Smooth muscle cell (in vitro differentiated cells): Measurements from ENCODE around the gene POGLUT2. TPM values are rescaled to one million over a fixed set of nuclear protein-coding genes. Genes with fewer than 3 reads are reported as not detected.
A peak's percentile ranks its signal among the peaks of the same experiment; 100 is the strongest.

Source experiments
- DNase-seq: peaks from one replicate; lab custom pipeline; 2025; ENCODE audit not compliant: unreplicated experiment; lab: John Stamatoyannopoulos, UW
- H2AFZ ChIP-seq: fragments of 200-600 bp; sonication (generic); 2 replicates; pipeline ENCODE4 v1.6.0; 2016; ENCODE audit warnings: antibody characterized with exemption, low read depth, mild to moderate bottlenecking
- H3F3A ChIP-seq: fragments of 200-600 bp; sonication (generic); 2 replicates; pipeline ENCODE4 v1.6.0; 2017; ENCODE audit warnings: antibody characterized with exemption, low read depth
- H3K27ac ChIP-seq: fragments of 200-600 bp; sonication (generic); 2 replicates; pipeline ENCODE4 v1.5.1; 2016; ENCODE audit warnings: low read depth, mild to moderate bottlenecking
- H3K27me3 ChIP-seq: fragments of 200-600 bp; sonication (generic); 2 replicates; pipeline ENCODE4 v1.6.1; 2016; ENCODE audit warnings: low read depth, mild to moderate bottlenecking
- H3K36me3 ChIP-seq: fragments of 200-600 bp; sonication (generic); 2 replicates; pipeline ENCODE4 v1.5.1; 2016; ENCODE audit warnings: low read depth
- H3K4me1 ChIP-seq: fragments of 200-600 bp; sonication (generic); 2 replicates; pipeline ENCODE4 v1.5.1; 2016; ENCODE audit warnings: low read depth
- H3K4me2 ChIP-seq: fragments of 200-600 bp; sonication (generic); 2 replicates; pipeline ENCODE4 v1.6.0; 2016; ENCODE audit warnings: mild to moderate bottlenecking
- H3K4me3 ChIP-seq: fragments of 200-600 bp; sonication (generic); 2 replicates; pipeline ENCODE4 v1.5.1; 2016; ENCODE audit warnings: mild to moderate bottlenecking
- H3K79me2 ChIP-seq: fragments of 200-600 bp; sonication (generic); 2 replicates; pipeline ENCODE4 v1.6.0; 2016; ENCODE audit warnings: low read depth, mild to moderate bottlenecking
- H3K9ac ChIP-seq: fragments of 200-600 bp; sonication (generic); 2 replicates; pipeline ENCODE4 v1.6.0; 2016; ENCODE audit warnings: low read depth
- H3K9me3 ChIP-seq: fragments of 200-600 bp; sonication (generic); replicated peaks from 2 replicates; pipeline ENCODE4 v1.5.1; 2016; ENCODE audit warnings: low read depth
- H4K20me1 ChIP-seq: fragments of 200-600 bp; sonication (generic); 2 replicates; pipeline ENCODE4 v1.6.0; 2016; ENCODE audit warnings: low read depth
- WGBS: methylation state at CpG from one replicate; pipeline ENCODE4 v1.1.7; 2016; ENCODE audit warnings: low lambda C conversion rate; 5-methylcytosine and 5-hydroxymethylcytosine counted together
- polyA plus RNA-seq: library from polyadenylated mRNA; unstranded; fragments of >200 nt; fragmentation: Nextera tagmentation; extraction: Ambion mirVana; gene quantifications from 2 replicates; pipeline ENCODE4 v1.2.1, GENCODE V29; 2016
- total RNA-seq: library from RNA; depleted of rRNA; stranded (reverse); fragments of >200 nt; gene quantifications from 2 replicates; pipeline ENCODE4 v1.2.3, GENCODE V29; 2014
- TF ChIP-seq, protein P1 (sequence below): fragments of 200-600 bp; sonication (generic); IDR thresholded peaks from 2 replicates; pipeline ENCODE4 v1.5.1; 2017; ENCODE audit warnings: borderline replicate concordance, mild to moderate bottlenecking, antibody characterized with exemption; ENCODE audit not compliant: insufficient read depth, poor library complexity, severe bottlenecking

The POGLUT2 gene
- 34.5 and 49.3 TPM in 2 replicates for total RNA-seq
- polyA plus RNA-seq: 27.9 and 41.7 TPM in 2 replicates

DNA sequence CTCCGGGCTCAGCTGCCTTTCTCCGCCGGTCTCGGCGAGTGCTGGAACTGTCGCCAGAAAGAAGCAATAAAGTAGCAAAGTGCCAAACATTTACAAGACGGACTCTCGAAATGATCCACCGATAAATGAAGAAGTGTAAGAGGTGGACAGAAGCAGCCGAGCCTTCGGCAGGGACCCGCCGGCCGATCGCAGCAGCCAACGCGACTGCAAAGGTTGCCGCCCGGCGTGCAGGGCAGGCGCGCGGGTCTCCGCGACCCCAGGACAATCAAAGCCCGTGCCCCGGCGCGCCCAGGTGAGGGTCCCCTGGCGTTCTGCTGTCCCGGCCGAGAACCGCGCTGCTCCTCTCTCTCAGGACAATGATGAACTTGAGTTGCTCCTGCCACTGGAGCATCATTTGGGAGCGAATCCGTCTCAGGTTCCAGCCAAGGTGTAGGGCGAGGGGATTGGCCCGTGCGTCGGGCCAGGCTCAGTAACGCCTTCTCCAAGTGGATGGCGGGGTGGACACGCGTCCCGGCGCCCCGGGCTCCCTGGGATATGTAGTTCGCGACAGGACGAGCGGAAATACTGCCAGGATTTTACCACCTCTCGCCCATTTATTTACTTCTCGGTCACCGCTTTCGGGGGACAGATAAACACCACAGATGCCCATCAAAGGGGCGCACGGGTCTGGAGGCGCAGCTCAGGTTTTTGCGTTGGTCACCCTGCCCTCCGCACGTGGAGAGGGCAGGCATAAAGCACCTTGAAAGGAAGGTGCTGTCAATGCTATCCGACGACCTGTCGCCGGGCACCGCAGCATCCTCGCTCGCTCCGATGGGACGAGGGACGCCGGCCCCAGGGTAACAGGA, at the start of gene POGLUT2, which contains the start of gene BIVM:
Gene POGLUT2 (minus strand): TSS at position 396 of the 845 bp plus-strand sequence. CDS start 306 bp downstream, at position 90.
Gene BIVM (plus strand): TSS at position 539 of the 845 bp plus-strand sequence. CDS start 8,149 bp downstream, outside the sequence.
- H3K9ac ChIP-seq: no peak within 1 kb of the TSS
- TF ChIP-seq, protein P1, sequence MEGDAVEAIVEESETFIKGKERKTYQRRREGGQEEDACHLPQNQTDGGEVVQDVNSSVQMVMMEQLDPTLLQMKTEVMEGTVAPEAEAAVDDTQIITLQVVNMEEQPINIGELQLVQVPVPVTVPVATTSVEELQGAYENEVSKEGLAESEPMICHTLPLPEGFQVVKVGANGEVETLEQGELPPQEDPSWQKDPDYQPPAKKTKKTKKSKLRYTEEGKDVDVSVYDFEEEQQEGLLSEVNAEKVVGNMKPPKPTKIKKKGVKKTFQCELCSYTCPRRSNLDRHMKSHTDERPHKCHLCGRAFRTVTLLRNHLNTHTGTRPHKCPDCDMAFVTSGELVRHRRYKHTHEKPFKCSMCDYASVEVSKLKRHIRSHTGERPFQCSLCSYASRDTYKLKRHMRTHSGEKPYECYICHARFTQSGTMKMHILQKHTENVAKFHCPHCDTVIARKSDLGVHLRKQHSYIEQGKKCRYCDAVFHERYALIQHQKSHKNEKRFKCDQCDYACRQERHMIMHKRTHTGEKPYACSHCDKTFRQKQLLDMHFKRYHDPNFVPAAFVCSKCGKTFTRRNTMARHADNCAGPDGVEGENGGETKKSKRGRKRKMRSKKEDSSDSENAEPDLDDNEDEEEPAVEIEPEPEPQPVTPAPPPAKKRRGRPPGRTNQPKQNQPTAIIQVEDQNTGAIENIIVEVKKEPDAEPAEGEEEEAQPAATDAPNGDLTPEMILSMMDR: no peak
- peaks cover 7% of the 10 kb centered on the region for H3K4me1 ChIP-seq
- no peaks in the 10 kb centered on the region for H3K9me3 ChIP-seq
- no peaks in the 10 kb centered on the region for H3K36me3 ChIP-seq
- H3K27ac ChIP-seq: no peak within 1 kb of the TSS
- peak; percentile 45 for DNase-seq
- no peaks in the 10 kb centered on the region for H3F3A ChIP-seq
- peak within 1 kb of the TSS; percentile 77 for H3K4me3 ChIP-seq
- H2AFZ ChIP-seq: peak within 1 kb of the TSS; percentile 85
- H3K4me2 ChIP-seq: peak within 1 kb of the TSS; percentile 89
- H3K79me2 ChIP-seq: peaks cover 18% of the 10 kb centered on the region
- no peaks in the 10 kb centered on the region for H3K27me3 ChIP-seq
- H4K20me1 ChIP-seq: peaks cover 3% of the 10 kb centered on the region
- 1% methylated on average over 72 of the region's 72 CpGs for WGBS

DNA sequence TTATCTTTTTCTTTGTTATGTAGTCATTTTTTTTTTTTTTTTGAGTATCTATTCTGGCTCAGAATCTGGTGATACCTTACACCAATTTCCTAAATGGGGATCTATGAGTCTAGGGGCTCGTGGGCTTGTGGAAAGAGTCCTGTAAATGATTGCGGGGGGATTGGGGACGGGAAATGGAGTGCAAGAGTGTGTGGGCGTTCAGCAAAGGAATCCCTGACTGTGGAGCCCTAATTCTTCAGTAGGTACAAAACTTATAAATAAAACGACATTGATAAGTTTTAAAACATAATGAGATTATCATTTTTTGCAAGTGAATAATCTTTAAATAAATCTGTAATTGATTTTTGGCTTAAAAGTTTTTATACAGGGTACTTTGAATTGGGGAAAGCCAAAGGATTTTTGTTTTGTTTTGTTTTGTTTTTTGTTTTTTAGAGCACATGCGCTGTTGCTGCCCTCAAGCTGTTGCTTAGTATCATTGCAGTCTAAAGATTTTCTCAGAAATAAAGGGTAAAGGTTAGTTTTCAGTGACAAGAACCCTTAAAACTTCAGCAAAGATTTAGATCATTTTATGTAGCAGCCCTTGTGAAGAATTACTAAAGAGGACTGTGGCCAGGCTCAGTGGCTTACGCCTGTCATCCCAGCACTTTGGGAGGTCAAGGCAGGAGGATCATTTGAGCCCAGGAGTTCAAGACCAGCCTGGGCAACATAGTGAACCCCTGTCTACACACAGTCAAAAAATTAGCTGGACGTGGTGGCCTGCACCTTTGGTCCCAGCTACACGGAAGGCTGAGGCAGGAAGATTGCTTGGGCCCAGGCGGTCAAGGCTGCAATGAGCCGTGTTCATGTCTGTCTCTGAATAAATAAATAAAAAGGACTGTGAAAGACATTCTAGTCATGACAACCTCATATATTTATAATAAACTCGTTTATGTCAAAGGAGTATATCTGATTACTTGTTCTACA, 48.8 kb upstream of the POGLUT2 start:
- Histone ChIP-seq H3K4me2 (peak overlapping the region; percentile 97), H2AFZ (peak overlapping the region; percentile 87), H4K20me1 (peaks cover 47% of the 10 kb centered on the region), H3K9me3 (no peaks in the 10 kb centered on the region), H3F3A (no peaks in the 10 kb centered on the region), H3K79me2 (peaks cover 40% of the 10 kb centered on the region), H3K9ac (peak overlapping the region; percentile 58), H3K36me3 (no peaks in the 10 kb centered on the region), H3K4me3 (peak overlapping the region; percentile 75), H3K4me1 (peaks cover 13% of the 10 kb centered on the region), H3K27me3 (no peaks in the 10 kb centered on the region), H3K27ac (peak overlapping the region; percentile 94)
- 30% methylated on average over 12 of the region's 12 CpGs for WGBS
- TF ChIP-seq, protein P1: peak; percentile 80
- no peak for DNase-seq

DNA sequence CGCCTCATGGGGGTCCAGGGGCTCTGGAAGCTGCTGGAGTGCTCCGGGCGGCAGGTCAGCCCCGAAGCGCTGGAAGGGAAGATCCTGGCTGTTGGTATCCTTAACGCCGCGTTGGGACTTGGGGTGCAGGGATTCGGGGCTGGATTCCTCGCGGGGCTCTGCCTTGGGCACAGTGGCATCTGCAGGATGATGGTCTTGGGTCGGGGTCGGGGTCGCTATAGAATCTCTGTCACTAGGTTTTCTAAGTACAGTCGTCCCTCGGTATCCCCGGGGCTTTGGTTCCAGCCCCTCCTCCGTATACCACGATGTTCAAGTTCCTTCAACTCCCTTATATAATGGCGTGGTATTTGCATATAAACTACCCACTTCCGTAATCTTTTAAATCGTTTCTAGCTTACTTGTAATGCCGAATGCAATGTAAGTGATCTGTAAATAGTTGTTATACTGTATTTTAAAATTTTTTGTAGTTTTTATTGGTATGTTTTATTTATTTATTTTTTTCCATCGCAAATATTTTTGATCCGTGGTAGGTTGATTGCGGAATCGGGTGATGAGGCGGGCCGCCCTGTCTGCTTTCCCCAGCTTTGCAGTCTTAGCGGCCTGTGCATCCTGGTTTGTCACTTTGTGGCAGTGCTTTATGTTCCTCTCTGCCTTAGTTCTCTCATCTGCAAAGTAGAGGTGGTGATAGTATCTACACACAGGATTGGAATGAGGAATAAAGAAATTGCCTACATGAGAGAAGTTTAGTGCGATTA, 47.7 kb upstream of the POGLUT2 start:
- peak overlapping the region; percentile 87 for H2AFZ ChIP-seq
- H3K27ac ChIP-seq: peak overlapping the region; percentile 94
- H3K9me3 ChIP-seq: no peaks in the 10 kb centered on the region
- H3K4me1 ChIP-seq: peaks cover 13% of the 10 kb centered on the region
- H3F3A ChIP-seq: no peaks in the 10 kb centered on the region
- no peak for DNase-seq
- H3K9ac ChIP-seq: peak overlapping the region; percentile 91
- peaks cover 40% of the 10 kb centered on the region for H3K79me2 ChIP-seq
- no peaks in the 10 kb centered on the region for H3K27me3 ChIP-seq
- peak overlapping the region; percentile 75 for H3K4me3 ChIP-seq
- no peaks in the 10 kb centered on the region for H3K36me3 ChIP-seq
- H4K20me1 ChIP-seq: peaks cover 37% of the 10 kb centered on the region
- TF ChIP-seq, protein P1: no peak
- H3K4me2 ChIP-seq: peak overlapping the region; percentile 97
- WGBS: 2% methylated on average over 31 of the region's 31 CpGs
